ENCODE data around the gene UBL5. TPM values are rescaled to one million over a fixed set of nuclear protein-coding genes. Genes with fewer than 3 reads are reported as not detected.
A peak's percentile ranks its signal among the peaks of the same experiment; 100 is the strongest.

The UBL5 gene
- total RNA-seq, 2 donors from 2014 or later, result 415 to 506 TPM

- TF ChIP-seq, protein P1, sequence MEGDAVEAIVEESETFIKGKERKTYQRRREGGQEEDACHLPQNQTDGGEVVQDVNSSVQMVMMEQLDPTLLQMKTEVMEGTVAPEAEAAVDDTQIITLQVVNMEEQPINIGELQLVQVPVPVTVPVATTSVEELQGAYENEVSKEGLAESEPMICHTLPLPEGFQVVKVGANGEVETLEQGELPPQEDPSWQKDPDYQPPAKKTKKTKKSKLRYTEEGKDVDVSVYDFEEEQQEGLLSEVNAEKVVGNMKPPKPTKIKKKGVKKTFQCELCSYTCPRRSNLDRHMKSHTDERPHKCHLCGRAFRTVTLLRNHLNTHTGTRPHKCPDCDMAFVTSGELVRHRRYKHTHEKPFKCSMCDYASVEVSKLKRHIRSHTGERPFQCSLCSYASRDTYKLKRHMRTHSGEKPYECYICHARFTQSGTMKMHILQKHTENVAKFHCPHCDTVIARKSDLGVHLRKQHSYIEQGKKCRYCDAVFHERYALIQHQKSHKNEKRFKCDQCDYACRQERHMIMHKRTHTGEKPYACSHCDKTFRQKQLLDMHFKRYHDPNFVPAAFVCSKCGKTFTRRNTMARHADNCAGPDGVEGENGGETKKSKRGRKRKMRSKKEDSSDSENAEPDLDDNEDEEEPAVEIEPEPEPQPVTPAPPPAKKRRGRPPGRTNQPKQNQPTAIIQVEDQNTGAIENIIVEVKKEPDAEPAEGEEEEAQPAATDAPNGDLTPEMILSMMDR (conservative IDR thresholded peaks at IDR 0.05), result no peak
- Histone ChIP-seq H3K9ac (ENCODE audit: extremely low read depth, low read length, poor library complexity, severe bottlenecking) (no peak overlapping the region), H3K9me3 (ENCODE audit: control insufficient read depth, low read length) (no peaks in the 10 kb centered on the region), H3K36me3 (ENCODE audit: control insufficient read depth, insufficient read depth, low read length) (peaks cover 15% of the 10 kb centered on the region), H3K4me3 (ENCODE audit: low read length) (no peak overlapping the region), H3K27me3 (ENCODE audit: control insufficient read depth, insufficient read depth, low read length, poor library complexity, severe bottlenecking) (no peaks in the 10 kb centered on the region), H3K4me1 (ENCODE audit: control insufficient read depth, insufficient read depth, low read length) (no peaks in the 10 kb centered on the region), H3K27ac (ENCODE audit: low read depth, low read length) (peak overlapping the region; percentile 70)
- Mint-ChIP-seq H3K27me3 (ENCODE audit: insufficient read depth) (no peaks in the 10 kb centered on the region), H3K4me1 (peaks cover 3% of the 10 kb centered on the region), H3K4me3 (no peak overlapping the region), H3K36me3 (ENCODE audit: low read depth) (peaks cover 24% of the 10 kb centered on the region), H3K27ac (no peak overlapping the region), H3K9me3 (no peaks in the 10 kb centered on the region)
- no peak for DNase-seq
- 89 to 94% methylated on average over 5 to 7 of the region's 7 CpGs for WGBS, 2 experiments (ENCODE audit: insufficient coverage in 1 of 2, insufficient read length in 1 of 2)
Observed at GRCh38 chr19:9849791-9850190, 22.1 kb downstream of the UBL5 start.

DNA sequence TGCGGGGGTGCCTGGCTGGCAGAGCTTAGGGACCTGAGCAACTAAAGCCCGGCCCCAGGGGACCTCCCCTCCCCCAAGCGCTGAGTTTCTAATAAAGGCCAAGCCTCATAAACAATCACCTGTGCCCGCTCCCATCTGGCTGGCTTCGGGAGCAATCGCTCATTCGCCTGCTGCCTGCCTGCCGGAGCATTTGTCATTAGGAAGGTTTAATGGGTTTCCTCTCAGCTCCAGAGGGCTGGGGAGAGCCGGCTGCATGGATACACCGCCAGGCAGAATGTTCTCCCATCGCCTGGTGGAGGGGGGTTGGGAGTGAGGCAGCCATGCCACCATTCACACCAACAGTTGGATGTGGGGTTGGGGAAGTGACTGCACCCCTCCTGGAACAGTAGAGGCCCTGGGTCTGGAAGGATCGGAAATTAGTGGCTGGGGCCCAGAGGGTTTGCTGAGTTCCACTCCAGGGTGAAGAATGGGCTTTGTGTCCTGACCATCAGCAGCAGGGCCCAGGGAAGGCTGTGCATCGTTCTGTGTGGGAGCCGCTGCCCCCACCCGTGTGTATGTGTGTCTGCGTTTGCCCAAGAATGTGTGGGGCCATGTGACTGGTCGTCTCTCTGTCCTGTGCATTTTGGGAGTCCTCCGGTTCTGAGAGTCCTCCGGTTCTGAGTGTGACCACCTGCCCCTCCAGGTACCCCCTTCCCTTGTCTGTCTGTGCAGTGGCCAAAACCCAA lies 22.7 kb downstream of the UBL5 start:
- Mint-ChIP-seq H3K4me3 (no peak overlapping the region), H3K4me1 (peaks cover 3% of the 10 kb centered on the region), H3K36me3 (ENCODE audit: low read depth) (peaks cover 19% of the 10 kb centered on the region)

GRCh38 chr19:9854282-9854846 lies 26.6 kb downstream of the UBL5 start:
- Histone ChIP-seq H3K27ac (ENCODE audit: low read depth, low read length) (no peak overlapping the region), H3K36me3 (ENCODE audit: control insufficient read depth, insufficient read depth, low read length) (peaks cover 6% of the 10 kb centered on the region), H3K4me3 (ENCODE audit: low read length) (no peak overlapping the region), H3K4me1 (ENCODE audit: control insufficient read depth, insufficient read depth, low read length) (no peaks in the 10 kb centered on the region), H3K9me3 (ENCODE audit: control insufficient read depth, low read length) (no peaks in the 10 kb centered on the region), H3K9ac (ENCODE audit: extremely low read depth, low read length, poor library complexity, severe bottlenecking) (no peak overlapping the region), H3K27me3 (ENCODE audit: control insufficient read depth, insufficient read depth, low read length, poor library complexity, severe bottlenecking) (no peaks in the 10 kb centered on the region)
- H3K27ac Mint-ChIP-seq, result peak overlapping the region; percentile 44
- H3K36me3 Mint-ChIP-seq (ENCODE audit: low read depth), result peaks cover 27% of the 10 kb centered on the region
- TF ChIP-seq, protein P1 (conservative IDR thresholded peaks at IDR 0.05), result no peak
- H3K9me3 Mint-ChIP-seq, result no peaks in the 10 kb centered on the region
- peaks cover 3% of the 10 kb centered on the region for H3K4me1 Mint-ChIP-seq
- H3K27me3 Mint-ChIP-seq (ENCODE audit: insufficient read depth), result no peaks in the 10 kb centered on the region
- no peak overlapping the region for H3K4me3 Mint-ChIP-seq
- 95 to 96% methylated on average over 36 to 38 of the region's 38 CpGs for WGBS, 2 experiments (ENCODE audit: insufficient coverage in 1 of 2, insufficient read length in 1 of 2)
- DNase-seq, result no peak

More for the DNA sequence above, 22.7 kb downstream of the UBL5 start:
- no peak overlapping the region for H3K9ac ChIP-seq (ENCODE audit: extremely low read depth, low read length, poor library complexity, severe bottlenecking)
- Mint-ChIP-seq H3K9me3 (no peaks in the 10 kb centered on the region), H3K27me3 (ENCODE audit: insufficient read depth) (no peaks in the 10 kb centered on the region), H3K27ac (peak overlapping the region; percentile 77)
- DNase-seq, result no peak
- peaks cover 15% of the 10 kb centered on the region for H3K36me3 ChIP-seq (ENCODE audit: control insufficient read depth, insufficient read depth, low read length)
- H3K27ac ChIP-seq (ENCODE audit: low read depth, low read length), result peak overlapping the region; percentile 70
- WGBS, 2 experiments (ENCODE audit: insufficient coverage in 1 of 2, insufficient read length in 1 of 2), result 92 to 93% methylated on average over 3 to 19 of the region's 19 CpGs
- no peaks in the 10 kb centered on the region for H3K4me1 ChIP-seq (ENCODE audit: control insufficient read depth, insufficient read depth, low read length)
- no peaks in the 10 kb centered on the region for H3K9me3 ChIP-seq (ENCODE audit: control insufficient read depth, low read length)
- H3K27me3 ChIP-seq (ENCODE audit: control insufficient read depth, insufficient read depth, low read length, poor library complexity, severe bottlenecking), result no peaks in the 10 kb centered on the region
- TF ChIP-seq, protein P1 (conservative IDR thresholded peaks at IDR 0.05), result no peak
- no peak overlapping the region for H3K4me3 ChIP-seq (ENCODE audit: low read length)
